Endodermal cell (in vitro differentiated cells): Measurements from ENCODE around the gene ROPN1L. TPM values are rescaled to one million over a fixed set of nuclear protein-coding genes. Genes with fewer than 3 reads are reported as not detected.
A peak's percentile ranks its signal among the peaks of the same experiment; 100 is the strongest.

Experiments
- DNase-seq: peaks from one replicate; pipeline ENCODE4 v3.0.0-alpha.2; 2017
- H3K27ac ChIP-seq: 2 replicates; pipeline ENCODE4 v1.5.1; 2013; ENCODE audit warnings: mild to moderate bottlenecking, low read depth, low read length, moderate library complexity
- H3K27me3 ChIP-seq: 2 replicates; pipeline ENCODE4 v1.6.1; 2013; ENCODE audit warnings: mild to moderate bottlenecking, low read length, moderate library complexity; ENCODE audit not compliant: insufficient read depth, control insufficient read depth, poor library complexity, severe bottlenecking
- H3K36me3 ChIP-seq: 2 replicates; pipeline ENCODE4 v1.7.0; 2013; ENCODE audit warnings: mild to moderate bottlenecking, low read length, moderate library complexity; ENCODE audit not compliant: control insufficient read depth, insufficient read depth
- H3K4me1 ChIP-seq: one replicate; pipeline ENCODE4 v1.7.0; 2013; ENCODE audit warnings: low read length; ENCODE audit not compliant: control insufficient read depth, insufficient read depth
- H3K4me3 ChIP-seq: 2 replicates; pipeline ENCODE4 v1.5.1; 2013; ENCODE audit warnings: mild to moderate bottlenecking, low read length, moderate library complexity
- H3K9ac ChIP-seq: 2 replicates; pipeline ENCODE4 v1.6.1; 2013; ENCODE audit warnings: mild to moderate bottlenecking, low read length, moderate library complexity; ENCODE audit not compliant: poor library complexity, severe bottlenecking; ENCODE audit errors: extremely low read depth
- H3K9me3 ChIP-seq: 2 replicates; pipeline ENCODE4 v1.6.1; 2013; ENCODE audit warnings: mild to moderate bottlenecking, low read length, moderate library complexity; ENCODE audit not compliant: control insufficient read depth
- H3K27ac Mint-ChIP-seq: 2 replicates; pipeline ENCODE4 v1.8.0; 2020; ENCODE audit warnings: mixed read lengths
- H3K27me3 Mint-ChIP-seq: 2 replicates; pipeline ENCODE4 v1.8.0; 2021; ENCODE audit warnings: mild to moderate bottlenecking, mixed read lengths; ENCODE audit not compliant: insufficient read depth
- H3K36me3 Mint-ChIP-seq: 2 replicates; pipeline ENCODE4 v1.8.0; 2020; ENCODE audit warnings: low read depth, mixed read lengths
- H3K4me1 Mint-ChIP-seq: 2 replicates; pipeline ENCODE4 v1.8.0; 2020; ENCODE audit warnings: mixed read lengths
- H3K4me3 Mint-ChIP-seq: 2 replicates; pipeline ENCODE4 v1.8.0; 2020; ENCODE audit warnings: mild to moderate bottlenecking, moderate library complexity, mixed read lengths
- H3K9me3 Mint-ChIP-seq: 2 replicates; pipeline ENCODE4 v1.8.0; 2020; ENCODE audit warnings: mild to moderate bottlenecking, mixed read lengths
- WGBS, 2 experiments: methylation state at CpG; one replicate each; pipeline versions ENCODE4 v1.1.5 to v1.1.7; 2013; ENCODE audit warnings: missing lambda C conversion rate in 2 of 2, mixed read lengths in 1 of 2; ENCODE audit not compliant: insufficient coverage in 1 of 2, insufficient read length in 1 of 2; 5-methylcytosine and 5-hydroxymethylcytosine counted together
- total RNA-seq, 2 donors: library from RNA; stranded (reverse); fragmentation: NEBNext Ultra II Directional in 1 of 2; extraction: Animal tissue kit (Norgen Biotek cat#: 25700) in 1 of 2; gene quantifications; 2 replicates in 1 of 2; 3 replicates in 1 of 2; pipeline ENCODE4 v1.2.1, GENCODE V29; 2021
- TF ChIP-seq, protein P1 (sequence below): fragments of 200-600 bp; sonication (generic); conservative IDR thresholded peaks from 2 replicates; pipeline ENCODE4 v1.5.0; 2021; ENCODE audit warnings: antibody characterized with exemption, mild to moderate bottlenecking

ROPN1L gene
- total RNA-seq, 2 donors from 2014 or later: 0.70 TPM; not detected in 1

DNA sequence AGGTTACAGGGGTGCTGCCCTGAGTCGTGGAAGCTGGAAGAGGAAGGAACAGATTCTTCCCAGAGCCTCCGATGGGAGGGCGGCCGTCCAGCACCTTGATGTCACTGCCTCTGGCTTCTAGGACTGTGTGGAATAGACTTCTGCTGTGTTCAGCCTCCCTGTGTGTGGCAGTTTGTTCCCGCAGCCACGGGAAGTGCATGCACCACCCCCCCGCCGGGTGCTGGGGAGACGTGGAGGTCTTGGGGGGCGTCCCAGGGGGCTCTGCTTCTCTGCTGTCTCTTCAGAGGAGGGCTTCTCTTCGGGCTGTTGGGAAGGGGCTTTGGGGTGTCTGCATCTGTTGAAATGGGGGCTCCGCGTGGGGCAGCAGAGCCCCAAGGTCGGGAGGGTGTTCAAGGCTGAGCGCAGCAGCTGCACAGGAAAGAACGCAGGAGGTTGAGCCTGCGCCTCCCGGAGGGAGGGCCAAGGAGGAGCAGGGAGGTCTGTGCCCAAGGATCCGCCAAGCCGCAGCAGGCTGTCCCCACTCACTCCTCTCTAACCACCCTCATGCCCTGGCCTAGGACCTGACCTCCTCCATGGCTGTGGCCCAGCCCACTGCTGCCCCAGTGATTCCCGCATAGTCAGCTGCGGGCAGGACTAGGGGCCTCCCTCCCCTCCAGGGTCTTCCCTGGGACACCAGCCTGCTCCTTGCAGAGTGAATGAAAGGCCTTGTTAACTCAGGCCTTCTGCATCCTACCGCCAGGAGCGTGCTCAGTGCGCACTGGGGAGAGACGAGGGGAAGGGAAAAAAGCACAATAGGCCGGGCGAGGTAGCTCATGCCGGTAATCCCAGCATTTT is 45.0 kb downstream of the ROPN1L start:
- Mint-ChIP-seq H3K4me1 (peaks cover 49% of the 10 kb centered on the region), H3K9me3 (peaks cover 10% of the 10 kb centered on the region), H3K36me3 (no peaks in the 10 kb centered on the region), H3K4me3 (no peak overlapping the region), H3K27me3 (peaks cover 41% of the 10 kb centered on the region), H3K27ac (peak overlapping the region; percentile 16)
- H3K9ac ChIP-seq: no peak overlapping the region
- DNase-seq: no peak
- H3K4me1 ChIP-seq: no peaks in the 10 kb centered on the region
- no peaks in the 10 kb centered on the region for H3K36me3 ChIP-seq
- no peak overlapping the region for H3K4me3 ChIP-seq
- peaks cover 12% of the 10 kb centered on the region for H3K9me3 ChIP-seq
- TF ChIP-seq, protein P1, sequence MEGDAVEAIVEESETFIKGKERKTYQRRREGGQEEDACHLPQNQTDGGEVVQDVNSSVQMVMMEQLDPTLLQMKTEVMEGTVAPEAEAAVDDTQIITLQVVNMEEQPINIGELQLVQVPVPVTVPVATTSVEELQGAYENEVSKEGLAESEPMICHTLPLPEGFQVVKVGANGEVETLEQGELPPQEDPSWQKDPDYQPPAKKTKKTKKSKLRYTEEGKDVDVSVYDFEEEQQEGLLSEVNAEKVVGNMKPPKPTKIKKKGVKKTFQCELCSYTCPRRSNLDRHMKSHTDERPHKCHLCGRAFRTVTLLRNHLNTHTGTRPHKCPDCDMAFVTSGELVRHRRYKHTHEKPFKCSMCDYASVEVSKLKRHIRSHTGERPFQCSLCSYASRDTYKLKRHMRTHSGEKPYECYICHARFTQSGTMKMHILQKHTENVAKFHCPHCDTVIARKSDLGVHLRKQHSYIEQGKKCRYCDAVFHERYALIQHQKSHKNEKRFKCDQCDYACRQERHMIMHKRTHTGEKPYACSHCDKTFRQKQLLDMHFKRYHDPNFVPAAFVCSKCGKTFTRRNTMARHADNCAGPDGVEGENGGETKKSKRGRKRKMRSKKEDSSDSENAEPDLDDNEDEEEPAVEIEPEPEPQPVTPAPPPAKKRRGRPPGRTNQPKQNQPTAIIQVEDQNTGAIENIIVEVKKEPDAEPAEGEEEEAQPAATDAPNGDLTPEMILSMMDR: no peak
- 94% methylated on average over 11 to 29 of the region's 29 CpGs for WGBS, 2 experiments
- H3K27ac ChIP-seq: no peak overlapping the region
- peaks cover 19% of the 10 kb centered on the region for H3K27me3 ChIP-seq

DNA sequence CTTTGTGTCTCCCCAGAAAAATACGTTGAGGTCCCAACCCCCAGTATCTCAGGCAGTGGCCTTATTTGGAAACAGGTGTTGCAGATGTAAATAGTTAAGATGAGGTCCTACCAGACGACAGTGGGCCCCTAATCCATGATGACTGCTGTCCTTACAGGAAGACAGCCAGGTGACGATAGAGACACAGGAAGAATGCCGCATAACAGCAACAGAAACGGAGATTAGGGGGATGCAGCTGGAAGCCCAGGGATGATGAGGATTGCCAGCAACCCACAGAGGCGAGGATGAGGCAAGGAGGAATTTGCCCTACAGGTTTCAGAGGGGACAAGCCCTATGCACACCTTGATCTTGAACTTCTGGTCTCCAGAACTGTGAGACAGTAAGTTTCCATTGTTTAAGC is 46.5 kb downstream of the ROPN1L start:
- Histone ChIP-seq H3K36me3 (no peaks in the 10 kb centered on the region), H3K4me3 (no peak overlapping the region), H3K27ac (no peak overlapping the region), H3K4me1 (no peaks in the 10 kb centered on the region), H3K9ac (no peak overlapping the region), H3K27me3 (peaks cover 33% of the 10 kb centered on the region), H3K9me3 (peaks cover 20% of the 10 kb centered on the region)
- peaks cover 39% of the 10 kb centered on the region for H3K4me1 Mint-ChIP-seq
- H3K27me3 Mint-ChIP-seq: peaks cover 42% of the 10 kb centered on the region
- H3K4me3 Mint-ChIP-seq: no peak overlapping the region
- 85 to 87% methylated on average over 6 of the region's 6 CpGs for WGBS, 2 experiments
- H3K9me3 Mint-ChIP-seq: peaks cover 13% of the 10 kb centered on the region
- no peak overlapping the region for H3K27ac Mint-ChIP-seq
- no peaks in the 10 kb centered on the region for H3K36me3 Mint-ChIP-seq
- TF ChIP-seq, protein P1: no peak
- DNase-seq: no peak

DNA sequence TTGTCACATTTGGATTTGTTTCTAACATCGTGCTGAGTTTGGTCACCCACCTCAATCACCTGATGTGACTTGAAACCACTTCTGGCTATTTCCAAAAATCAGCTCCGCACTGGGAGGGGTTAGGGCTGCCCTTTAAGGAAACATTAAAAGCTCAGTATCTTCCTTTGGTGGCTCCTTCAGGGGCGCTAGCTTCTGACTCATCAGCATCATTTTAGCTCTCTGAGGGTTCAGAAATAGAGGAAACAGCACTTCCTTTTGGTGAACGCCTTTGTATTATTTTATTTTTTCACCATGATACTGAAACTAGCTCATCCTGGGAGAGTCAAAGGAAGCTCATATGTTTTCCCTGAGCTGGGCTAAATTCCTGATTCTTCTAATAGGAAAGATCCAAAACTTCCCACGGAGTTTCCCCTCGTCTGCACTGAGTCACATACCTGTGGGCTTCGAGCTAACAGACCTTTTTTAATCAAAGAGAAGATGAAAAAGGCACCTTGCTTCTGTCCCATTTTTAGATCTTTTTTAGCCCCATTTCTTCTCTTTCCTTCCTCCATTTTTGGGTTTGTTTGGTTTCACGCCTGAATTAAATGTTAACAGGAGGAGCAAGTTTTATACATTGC is 48.2 kb downstream of the ROPN1L start:
- no peak overlapping the region for H3K4me3 Mint-ChIP-seq
- peaks cover 34% of the 10 kb centered on the region for H3K27me3 ChIP-seq
- H3K4me1 Mint-ChIP-seq: peaks cover 30% of the 10 kb centered on the region
- H3K9me3 Mint-ChIP-seq: peaks cover 21% of the 10 kb centered on the region
- no peak for DNase-seq
- no peak overlapping the region for H3K9ac ChIP-seq
- WGBS, 2 experiments: 77 to 83% methylated on average over 3 to 8 of the region's 8 CpGs
- H3K4me1 ChIP-seq: peaks cover 3% of the 10 kb centered on the region
- H3K36me3 Mint-ChIP-seq: no peaks in the 10 kb centered on the region
- H3K9me3 ChIP-seq: peaks cover 27% of the 10 kb centered on the region
- no peak overlapping the region for H3K27ac ChIP-seq
- peaks cover 38% of the 10 kb centered on the region for H3K27me3 Mint-ChIP-seq
- H3K36me3 ChIP-seq: no peaks in the 10 kb centered on the region
- H3K27ac Mint-ChIP-seq: no peak overlapping the region
- TF ChIP-seq, protein P1: no peak
- H3K4me3 ChIP-seq: no peak overlapping the region
